OCI-LY7 (cell line): ENCODE results near the gene SPIB. TPM values are rescaled to one million over a fixed set of nuclear protein-coding genes. Genes with fewer than 3 reads are reported as not detected.

ENCODE experiments used
- BruUV-seq: library from RNA; stranded (reverse); fragments of 400-500 nt; replicated peaks from 2 replicates; lab custom pipeline; 2021; lab: Mats Ljungman, UMichigan
- CTCF ChIA-PET: fragments of 300-600 bp; sonication (Branson Sonifier 250); formaldehyde crosslinking; loops from one replicate; lab custom pipeline; 2022; ENCODE audit warnings: antibody characterized with exemption; ENCODE audit not compliant: unreplicated experiment; lab: Charles Lee
- POLR2A ChIA-PET: fragments of 300-600 bp; sonication (Branson Sonifier 250); formaldehyde crosslinking; loops from one replicate; lab custom pipeline; 2022; ENCODE audit warnings: antibody characterized with exemption; lab: Charles Lee
- DNase-seq: peaks from one replicate; pipeline ENCODE4 v3.0.0-alpha.2; 2015; ENCODE audit warnings: low spot score
- H2AFZ ChIP-seq: fragments of 200-600 bp; sonication (generic), shearing (Covaris generic); 2 replicates; pipeline ENCODE4 v1.6.1; 2014; ENCODE audit warnings: mild to moderate bottlenecking, antibody characterized with exemption, low read length, moderate library complexity
- H3K27ac ChIP-seq: fragments of 200-600 bp; sonication (generic); 2 replicates; pipeline ENCODE4 v1.5.1; 2014; ENCODE audit warnings: mixed run types, low read depth, mild to moderate bottlenecking, moderate library complexity, low read length, inconsistent platforms; ENCODE audit not compliant: poor library complexity, severe bottlenecking
- H3K36me3 ChIP-seq: fragments of 200-600 bp; sonication (generic); 2 replicates; pipeline ENCODE4 v1.6.1; 2014; ENCODE audit warnings: mild to moderate bottlenecking, antibody characterized with exemption, low read length, moderate library complexity, mixed read lengths; ENCODE audit not compliant: insufficient read depth
- H3K4me1 ChIP-seq: fragments of 200-600 bp; sonication (generic); 2 replicates; pipeline ENCODE4 v1.5.1; 2014; ENCODE audit warnings: mild to moderate bottlenecking, low read length; ENCODE audit not compliant: insufficient read depth, poor library complexity, severe bottlenecking
- H3K4me2 ChIP-seq: fragments of 200-600 bp; sonication (generic); 2 replicates; pipeline ENCODE4 v1.6.1; 2014; ENCODE audit warnings: mild to moderate bottlenecking, low read length
- H3K4me3 ChIP-seq: fragments of 200-600 bp; sonication (generic); 2 replicates; pipeline ENCODE4 v1.5.1; 2014; ENCODE audit warnings: mild to moderate bottlenecking, low read depth, low read length; ENCODE audit not compliant: poor library complexity, severe bottlenecking
- H3K79me2 ChIP-seq: fragments of 200-600 bp; sonication (generic); 2 replicates; pipeline ENCODE4 v1.6.1; 2016; ENCODE audit warnings: low read depth, mild to moderate bottlenecking, low read length, moderate library complexity, mixed read lengths; ENCODE audit not compliant: insufficient read depth
- H3K9me2 ChIP-seq: fragments of 200-600 bp; sonication (generic); 2 replicates; pipeline ENCODE4 v1.6.1; 2016; ENCODE audit warnings: mild to moderate bottlenecking, low read length, mixed read lengths; ENCODE audit not compliant: insufficient read depth
- H3K9me3 ChIP-seq: fragments of 200-600 bp; sonication (generic); 2 replicates; pipeline ENCODE4 v1.6.1; 2014; ENCODE audit warnings: mild to moderate bottlenecking, mixed run types, low read length, mixed read lengths
- H4K20me1 ChIP-seq: fragments of 200-600 bp; sonication (generic); 2 replicates; pipeline ENCODE4 v1.6.1; 2014; ENCODE audit warnings: mild to moderate bottlenecking, antibody characterized with exemption, low read length, moderate library complexity, mixed read lengths; ENCODE audit not compliant: insufficient read depth
- EZH2phosphoT487 ChIP-seq: fragments of 200-600 bp; sonication (generic); IDR thresholded peaks from 2 replicates; pipeline ENCODE4 v1.6.1; 2018; ENCODE audit warnings: low read depth, borderline replicate concordance, mild to moderate bottlenecking, mixed run types, antibody characterized with exemption, low read length, moderate library complexity, mixed read lengths
- intact Hi-C: fragments of 100-400 bp; cut with micrococcal nuclease; formaldehyde crosslinking; loops from one replicate; pipeline ENCODE4 v1.10.0; 2022; ENCODE audit not compliant: unreplicated experiment
- total RNA-seq, 2 experiments: library from RNA; depleted of rRNA in 1 of 2; stranded (reverse); fragments of >200 nt in 1 of 2; shearing (Covaris generic) in 1 of 2; gene quantifications; 2 replicates each; pipeline ENCODE4 v1.2.3, GENCODE V29; 2014 to 2022
- TF ChIP-seq, protein P1 (sequence below): fragments of 200-600 bp; sonication (generic); conservative IDR thresholded peaks from 2 replicates; pipeline ENCODE4 v1.5.1; 2014; ENCODE audit warnings: mild to moderate bottlenecking, antibody characterized with exemption, low read length, moderate library complexity, mixed read lengths

The SPIB gene
- total RNA-seq, 2 experiments from 2014 or later = 99.4 to 145 TPM

- TF ChIP-seq, protein P1, sequence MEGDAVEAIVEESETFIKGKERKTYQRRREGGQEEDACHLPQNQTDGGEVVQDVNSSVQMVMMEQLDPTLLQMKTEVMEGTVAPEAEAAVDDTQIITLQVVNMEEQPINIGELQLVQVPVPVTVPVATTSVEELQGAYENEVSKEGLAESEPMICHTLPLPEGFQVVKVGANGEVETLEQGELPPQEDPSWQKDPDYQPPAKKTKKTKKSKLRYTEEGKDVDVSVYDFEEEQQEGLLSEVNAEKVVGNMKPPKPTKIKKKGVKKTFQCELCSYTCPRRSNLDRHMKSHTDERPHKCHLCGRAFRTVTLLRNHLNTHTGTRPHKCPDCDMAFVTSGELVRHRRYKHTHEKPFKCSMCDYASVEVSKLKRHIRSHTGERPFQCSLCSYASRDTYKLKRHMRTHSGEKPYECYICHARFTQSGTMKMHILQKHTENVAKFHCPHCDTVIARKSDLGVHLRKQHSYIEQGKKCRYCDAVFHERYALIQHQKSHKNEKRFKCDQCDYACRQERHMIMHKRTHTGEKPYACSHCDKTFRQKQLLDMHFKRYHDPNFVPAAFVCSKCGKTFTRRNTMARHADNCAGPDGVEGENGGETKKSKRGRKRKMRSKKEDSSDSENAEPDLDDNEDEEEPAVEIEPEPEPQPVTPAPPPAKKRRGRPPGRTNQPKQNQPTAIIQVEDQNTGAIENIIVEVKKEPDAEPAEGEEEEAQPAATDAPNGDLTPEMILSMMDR = no peak
- TF ChIP-seq EZH2phosphoT487 = no peak
- Histone ChIP-seq H3K4me1 (peaks cover 34% of the 10 kb centered on the region), H3K79me2 (peaks cover 41% of the 10 kb centered on the region), H3K9me3 (peaks cover 5% of the 10 kb centered on the region; the same call in 1 of the 2 replicates), H3K4me3 (peak overlapping the region; percentile 57), H3K36me3 (peaks cover 66% of the 10 kb centered on the region), H4K20me1 (no peaks in the 10 kb centered on the region; the same call in 1 of the 2 replicates), H3K27ac (peak overlapping the region; percentile 49), H3K9me2 (no peaks in the 10 kb centered on the region), H3K4me2 (peak overlapping the region; percentile 60), H2AFZ (no peak overlapping the region)
- ChIA-PET POLR2A (no interaction called here), CTCF (interaction anchor here (0.6 kb wide), 1 partner anchor 1280 kb away, joined by 3 read pairs; no protein-coding TSS in a partner anchor)
- intact Hi-C loops = no loop called here
- BruUV-seq = no TSS peak
- peak; percentile 39 for DNase-seq
These were observed 3.9 kb downstream of the SPIB start for GRCh38 chr19:50422397-50423278.

GRCh38 chr19:50423279-50424113 is 4.8 kb downstream of the SPIB start:
- H2AFZ ChIP-seq = no peak overlapping the region
- H3K27ac ChIP-seq = peak overlapping the region; percentile 49
- CTCF ChIA-PET = no interaction called here
- DNase-seq = no peak
- H3K4me1 ChIP-seq = peaks cover 34% of the 10 kb centered on the region
- H3K9me2 ChIP-seq = no peaks in the 10 kb centered on the region
- POLR2A ChIA-PET = no interaction called here
- H4K20me1 ChIP-seq = no peaks in the 10 kb centered on the region; the same call in 1 of the 2 replicates
- H3K36me3 ChIP-seq = peaks cover 74% of the 10 kb centered on the region
- H3K79me2 ChIP-seq = peaks cover 35% of the 10 kb centered on the region
- intact Hi-C loops = no loop called here
- H3K9me3 ChIP-seq = peaks cover 5% of the 10 kb centered on the region; the same call in 1 of the 2 replicates
- BruUV-seq = no TSS peak
- H3K4me2 ChIP-seq = no peak overlapping the region
- no peak overlapping the region for H3K4me3 ChIP-seq
- no peak for TF ChIP-seq EZH2phosphoT487
- TF ChIP-seq, protein P1 = no peak
